ENCODE measurements around the gene RTF1.

Gene RTF1

DNA sequence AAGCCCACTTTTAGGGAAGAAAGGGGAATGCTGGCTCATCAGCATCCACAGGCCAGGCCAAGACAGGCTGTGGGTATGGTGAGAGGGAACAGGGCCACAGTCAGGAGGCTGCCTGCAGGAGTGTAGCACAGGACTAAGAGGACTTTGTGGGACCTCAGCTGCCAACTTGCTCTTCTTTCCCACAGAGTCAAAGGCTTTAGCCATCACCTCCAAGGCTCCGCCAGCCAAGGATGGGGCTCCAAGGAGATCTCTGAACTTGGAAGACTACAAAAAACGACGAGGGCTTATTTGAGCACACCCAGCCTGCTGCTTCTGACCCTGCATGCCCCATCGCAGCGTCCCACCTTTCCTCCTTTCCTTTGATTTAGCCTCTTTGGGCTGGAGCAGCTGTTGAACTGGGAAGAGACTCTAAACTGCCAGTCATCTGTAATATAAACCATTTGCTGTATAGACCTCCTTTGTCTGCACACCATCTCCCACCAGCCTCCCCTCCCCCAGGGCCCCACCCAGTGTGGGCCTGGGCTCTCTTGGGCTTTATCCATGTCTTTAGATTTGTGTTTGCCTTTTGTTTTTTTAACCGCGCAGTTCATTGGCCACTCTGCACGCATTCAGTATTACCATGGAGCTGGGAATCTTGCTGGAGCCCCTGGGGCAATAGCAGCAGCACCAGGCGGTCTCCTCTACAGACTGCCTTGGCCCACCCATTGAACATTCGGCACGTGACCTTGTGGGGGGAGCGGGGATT is 63.7 kb downstream of the RTF1 start:
- H3K4me3 ChIP-seq (ENCODE audit: control insufficient read depth, low read depth, low read length) = no peak overlapping the region
- TF ChIP-seq, protein P1, sequence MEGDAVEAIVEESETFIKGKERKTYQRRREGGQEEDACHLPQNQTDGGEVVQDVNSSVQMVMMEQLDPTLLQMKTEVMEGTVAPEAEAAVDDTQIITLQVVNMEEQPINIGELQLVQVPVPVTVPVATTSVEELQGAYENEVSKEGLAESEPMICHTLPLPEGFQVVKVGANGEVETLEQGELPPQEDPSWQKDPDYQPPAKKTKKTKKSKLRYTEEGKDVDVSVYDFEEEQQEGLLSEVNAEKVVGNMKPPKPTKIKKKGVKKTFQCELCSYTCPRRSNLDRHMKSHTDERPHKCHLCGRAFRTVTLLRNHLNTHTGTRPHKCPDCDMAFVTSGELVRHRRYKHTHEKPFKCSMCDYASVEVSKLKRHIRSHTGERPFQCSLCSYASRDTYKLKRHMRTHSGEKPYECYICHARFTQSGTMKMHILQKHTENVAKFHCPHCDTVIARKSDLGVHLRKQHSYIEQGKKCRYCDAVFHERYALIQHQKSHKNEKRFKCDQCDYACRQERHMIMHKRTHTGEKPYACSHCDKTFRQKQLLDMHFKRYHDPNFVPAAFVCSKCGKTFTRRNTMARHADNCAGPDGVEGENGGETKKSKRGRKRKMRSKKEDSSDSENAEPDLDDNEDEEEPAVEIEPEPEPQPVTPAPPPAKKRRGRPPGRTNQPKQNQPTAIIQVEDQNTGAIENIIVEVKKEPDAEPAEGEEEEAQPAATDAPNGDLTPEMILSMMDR (conservative IDR thresholded peaks at IDR 0.05; ENCODE audit: control insufficient read depth, insufficient read depth, low read depth, low read length) = no peak
- no peak for DNase-seq (ENCODE audit: low read depth)

DNA sequence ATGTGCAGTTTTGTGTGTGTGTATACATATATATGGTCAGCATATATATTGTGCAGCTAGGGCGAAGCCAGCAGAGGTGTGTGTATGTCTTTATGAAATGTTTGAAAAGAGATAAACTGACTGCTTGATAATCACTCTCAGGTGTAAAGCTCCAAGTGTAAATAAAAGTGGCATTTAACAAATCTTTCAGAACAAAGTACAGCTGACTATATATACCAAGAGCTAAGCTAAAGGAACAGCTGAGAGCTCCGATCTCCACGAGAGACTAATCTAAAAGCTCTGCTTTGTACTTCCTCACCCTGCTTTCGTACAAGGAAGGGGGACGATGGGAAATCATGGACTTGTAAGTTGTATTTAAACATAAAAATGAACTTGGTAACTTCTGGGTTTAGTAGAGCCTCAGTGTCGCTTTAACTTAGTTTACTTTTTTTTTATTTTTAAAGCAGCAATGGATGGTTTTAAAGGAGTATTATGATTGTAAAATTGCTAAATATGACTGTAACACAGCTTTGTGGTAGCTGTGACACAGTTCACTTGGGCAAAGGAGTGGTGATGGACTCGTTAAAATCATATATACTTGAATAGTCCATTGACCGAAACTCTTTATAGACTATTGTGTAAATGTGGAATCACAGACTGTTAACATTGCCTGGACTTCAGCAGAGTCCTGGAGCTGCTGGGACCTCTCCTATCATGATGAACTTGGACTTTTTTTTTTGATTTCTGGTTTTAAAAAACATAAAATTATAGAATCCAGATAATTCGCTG is 65.4 kb downstream of the RTF1 start:
- no peak overlapping the region for H3K4me3 ChIP-seq (ENCODE audit: control insufficient read depth, low read depth, low read length)
- no peak for DNase-seq (ENCODE audit: low read depth)
- TF ChIP-seq, protein P1 (conservative IDR thresholded peaks at IDR 0.05; ENCODE audit: control insufficient read depth, insufficient read depth, low read depth, low read length) = no peak

DNA sequence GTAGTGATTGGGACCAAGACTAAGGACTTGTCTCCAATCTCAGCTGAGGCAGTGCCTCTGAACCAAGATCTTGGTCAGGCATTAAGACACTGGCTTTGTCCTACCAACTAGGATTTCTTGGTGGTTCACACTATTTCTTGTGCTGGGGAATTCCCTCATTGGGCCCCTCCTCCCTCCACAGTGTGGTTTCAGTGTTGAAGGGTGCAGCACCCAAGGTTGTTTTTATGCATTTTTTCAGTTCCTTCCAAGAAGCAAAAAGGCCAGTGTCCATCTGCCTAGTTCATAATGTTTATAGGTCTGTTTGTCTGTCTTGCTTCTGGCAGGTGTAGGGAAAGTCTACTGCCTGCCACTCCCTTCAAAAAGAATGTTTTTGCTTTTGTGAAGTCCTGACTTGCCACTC is 66.2 kb downstream of the RTF1 start:
- H3K4me3 ChIP-seq (ENCODE audit: control insufficient read depth, low read depth, low read length) = no peak overlapping the region
- no peak for DNase-seq (ENCODE audit: low read depth)
- TF ChIP-seq, protein P1 (conservative IDR thresholded peaks at IDR 0.05; ENCODE audit: control insufficient read depth, insufficient read depth, low read depth, low read length) = no peak

DNA sequence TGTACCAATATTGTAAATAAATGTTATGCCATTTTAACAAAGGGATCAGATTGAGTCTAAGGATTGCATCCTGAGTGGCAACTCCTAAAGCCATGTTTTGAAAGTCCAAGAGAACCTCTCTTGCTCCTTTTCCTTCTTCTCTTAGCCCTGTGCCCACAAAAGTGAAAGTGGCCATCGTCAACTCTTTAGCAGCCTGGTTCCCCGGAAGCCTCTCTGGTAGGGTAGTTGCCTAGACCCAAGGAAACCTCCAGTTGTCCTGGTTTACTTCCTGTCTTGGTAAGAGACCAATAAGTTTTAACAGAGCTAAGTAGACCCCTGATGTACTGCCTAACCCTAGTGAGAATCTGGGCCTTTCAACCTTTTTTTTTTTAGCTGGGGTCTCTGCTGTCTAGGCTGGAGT is 66.6 kb downstream of the RTF1 start:
- no peak overlapping the region for H3K4me3 ChIP-seq (ENCODE audit: control insufficient read depth, low read depth, low read length)
- no peak for DNase-seq (ENCODE audit: low read depth)
- TF ChIP-seq, protein P1 (conservative IDR thresholded peaks at IDR 0.05; ENCODE audit: control insufficient read depth, insufficient read depth, low read depth, low read length) = no peak

DNA sequence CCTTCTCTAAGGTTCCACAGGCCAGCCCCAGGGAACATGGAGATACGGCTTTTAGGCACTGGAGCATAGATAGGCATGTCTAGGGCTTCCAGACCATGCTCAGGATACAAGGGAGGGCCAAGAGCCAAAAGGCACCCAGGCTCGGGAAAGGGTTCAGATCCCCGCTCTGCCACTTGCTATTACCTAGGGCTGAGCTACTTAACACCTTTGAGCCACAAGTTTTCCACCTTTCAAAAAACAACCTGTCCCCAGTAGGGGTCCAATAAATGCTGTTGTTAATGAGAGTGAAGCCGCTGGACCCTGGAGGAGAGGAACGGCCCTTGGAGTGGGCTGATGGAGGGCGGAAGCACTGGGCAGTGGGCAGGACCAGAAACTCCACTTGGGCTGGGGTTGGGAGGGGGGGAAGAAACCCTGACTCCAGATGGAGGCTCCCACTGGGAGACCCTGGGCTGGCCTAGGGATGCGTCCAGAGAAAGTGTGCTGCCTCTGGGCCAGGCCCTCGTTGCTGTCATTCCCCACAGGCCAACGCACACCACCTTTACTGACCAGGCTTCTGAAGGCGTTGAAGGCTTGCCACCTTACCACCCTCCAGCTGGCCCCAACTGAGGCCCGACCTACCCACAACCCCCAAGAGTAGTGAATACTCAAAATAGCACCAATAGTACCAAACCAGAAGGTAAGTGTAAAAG is 68.2 kb downstream of the RTF1 start:
- TF ChIP-seq, protein P1 (conservative IDR thresholded peaks at IDR 0.05; ENCODE audit: control insufficient read depth, insufficient read depth, low read depth, low read length) = no peak
- no peak overlapping the region for H3K4me3 ChIP-seq (ENCODE audit: control insufficient read depth, low read depth, low read length)
- DNase-seq (ENCODE audit: low read depth) = no peak

DNA sequence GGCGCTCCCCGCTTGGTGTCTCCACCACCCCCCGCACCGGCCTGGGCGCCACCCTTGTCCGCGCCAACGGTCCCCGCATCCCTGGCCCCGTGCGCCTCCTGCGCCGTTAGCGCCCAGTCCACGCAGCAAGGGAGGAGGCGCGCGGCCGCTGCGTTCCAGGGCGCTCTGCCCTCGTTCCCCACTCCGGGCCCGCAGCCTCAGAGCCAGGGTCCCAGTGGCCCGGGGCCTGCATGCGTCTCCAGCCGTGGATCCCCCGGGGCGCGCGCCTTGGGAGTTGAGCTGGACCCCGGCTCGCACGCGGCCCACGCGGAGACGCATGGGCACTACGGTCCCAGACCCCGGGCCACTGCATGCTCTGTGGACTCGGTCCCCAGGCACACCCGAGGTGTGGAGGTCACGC is 69.4 kb downstream of the RTF1 start:
- no peak overlapping the region for H3K4me3 ChIP-seq (ENCODE audit: control insufficient read depth, low read depth, low read length)
- TF ChIP-seq, protein P1 (conservative IDR thresholded peaks at IDR 0.05; ENCODE audit: control insufficient read depth, insufficient read depth, low read depth, low read length) = no peak
- no peak for DNase-seq (ENCODE audit: low read depth)
